ENCODE results near the gene CADM1. TPM values are rescaled to one million over a fixed set of nuclear protein-coding genes. Genes with fewer than 3 reads are reported as not detected.

CADM1 gene
- total and polyA plus RNA-seq, 7 donors, result 0.69 to 25.2 (median 15.6) TPM

DNA sequence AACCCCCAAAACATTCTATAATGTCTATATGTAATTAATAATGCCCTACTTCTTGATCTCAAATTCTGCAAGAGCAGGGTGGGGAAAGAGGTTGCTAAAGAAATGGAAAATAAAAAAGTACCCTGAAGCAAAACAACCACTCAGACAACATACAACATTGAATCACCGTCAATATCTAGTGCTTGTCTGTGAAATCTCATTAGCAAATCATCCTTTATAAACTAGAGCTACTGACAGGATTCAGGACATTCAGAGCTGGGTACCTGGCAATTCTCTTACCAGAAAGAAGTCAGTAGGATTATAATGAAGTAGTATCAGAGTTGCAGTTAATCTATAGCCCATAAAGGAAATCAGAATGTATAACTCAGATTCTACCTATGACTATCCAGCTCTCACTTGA lies 143.2 kb downstream of the CADM1 start:
- H3K9me3 ChIP-seq, result no peaks in the 10 kb centered on the region
- intact Hi-C loops (cut with DNase I), result no loop called here
- TF ChIP-seq POLR2AphosphoS5 (IDR thresholded peaks at IDR 0.05), result no peak
- TF ChIP-seq CTCF (IDR thresholded peaks at IDR 0.05), result no peak
- no peak for TF ChIP-seq POLR2A (IDR thresholded peaks at IDR 0.05)
- no peak for TF ChIP-seq EP300 (IDR thresholded peaks at IDR 0.05)
- H3K27me3 ChIP-seq, result no peaks in the 10 kb centered on the region
- no peak for DNase-seq
- no peaks in the 10 kb centered on the region for H3K36me3 ChIP-seq
- peaks cover 0 to 5% (median 0%) of the 10 kb centered on the region in 4 donors for H3K4me1 ChIP-seq
- 89 to 93% methylated on average over 1 of the region's 1 CpG for WGBS, 2 donors
- H3K4me3 ChIP-seq, result no peak overlapping the region
- no peak overlapping the region for H3K27ac ChIP-seq

GRCh38 chr11:115360186-115360824 lies 143.9 kb downstream of the CADM1 start:
- no peaks in the 10 kb centered on the region for H3K9me3 ChIP-seq
- TF ChIP-seq CTCF (IDR thresholded peaks at IDR 0.05) (no peak), EP300 (IDR thresholded peaks at IDR 0.05) (no peak), POLR2A (IDR thresholded peaks at IDR 0.05) (no peak), POLR2AphosphoS5 (IDR thresholded peaks at IDR 0.05) (no peak)
- no peak for DNase-seq
- 54 to 74% methylated on average over 7 of the region's 7 CpGs for WGBS, 2 donors
- peaks cover 0 to 5% (median 0%) of the 10 kb centered on the region in 4 donors for H3K4me1 ChIP-seq
- intact Hi-C loops (cut with DNase I), result no loop called here
- H3K36me3 ChIP-seq, result no peaks in the 10 kb centered on the region
- no peak overlapping the region for H3K27ac ChIP-seq
- H3K27me3 ChIP-seq, result no peaks in the 10 kb centered on the region
- H3K4me3 ChIP-seq, result no peak overlapping the region

DNA sequence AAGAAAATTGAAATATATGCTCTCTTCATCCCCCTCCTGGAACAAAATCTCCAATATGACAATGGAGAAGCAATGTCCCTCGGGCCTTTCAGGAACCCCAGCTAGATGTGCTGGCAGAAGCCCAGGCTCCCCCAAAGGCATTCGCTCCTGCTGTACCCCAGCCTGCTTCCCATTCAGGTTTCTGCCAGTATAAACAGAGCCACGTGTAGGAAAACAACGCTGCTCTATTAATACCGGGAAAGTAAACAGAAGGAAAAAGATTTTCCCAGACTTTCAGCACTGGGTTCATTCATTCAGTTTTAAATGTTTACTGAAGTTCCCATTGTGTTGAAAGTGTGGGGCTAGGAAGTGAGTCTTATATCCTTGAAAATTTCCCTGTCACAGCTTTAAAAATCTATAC lies 147.1 kb downstream of the CADM1 start:
- Histone ChIP-seq H3K4me3 (no peak overlapping the region), H3K36me3 (no peaks in the 10 kb centered on the region), H3K4me1 (peaks cover 0 to 5% (median 0%) of the 10 kb centered on the region in 4 donors), H3K9me3 (peaks cover 0 to 1% (median 0%) of the 10 kb centered on the region in 4 donors), H3K27ac (no peak overlapping the region), H3K27me3 (no peaks in the 10 kb centered on the region)
- DNase-seq, result no peak
- intact Hi-C loops (cut with DNase I), result no loop called here
- TF ChIP-seq CTCF (IDR thresholded peaks at IDR 0.05) (no peak), POLR2A (IDR thresholded peaks at IDR 0.05) (no peak), POLR2AphosphoS5 (IDR thresholded peaks at IDR 0.05) (no peak), EP300 (IDR thresholded peaks at IDR 0.05) (no peak)
- 23 to 32% methylated on average over 5 of the region's 5 CpGs for WGBS, 2 donors

GRCh38 chr11:115352805-115353485 lies 151.3 kb downstream of the CADM1 start:
- no peaks in the 10 kb centered on the region for H3K36me3 ChIP-seq
- peaks cover 0 to 1% (median 0%) of the 10 kb centered on the region in 4 donors for H3K9me3 ChIP-seq
- WGBS, 2 donors, result 80 to 86% methylated on average over 6 of the region's 6 CpGs
- TF ChIP-seq EP300 (IDR thresholded peaks at IDR 0.05) (no peak), CTCF (IDR thresholded peaks at IDR 0.05) (no peak), POLR2AphosphoS5 (IDR thresholded peaks at IDR 0.05) (no peak), POLR2A (IDR thresholded peaks at IDR 0.05) (no peak)
- no peak for DNase-seq
- intact Hi-C loops (cut with DNase I), result no loop called here
- no peaks in the 10 kb centered on the region for H3K27me3 ChIP-seq
- H3K4me3 ChIP-seq, result no peak overlapping the region
- peaks cover 0 to 5% (median 0%) of the 10 kb centered on the region in 4 donors for H3K4me1 ChIP-seq
- no peak overlapping the region for H3K27ac ChIP-seq
